ENCODE data around the gene RALGAPA1. TPM values are rescaled to one million over a fixed set of nuclear protein-coding genes. Genes with fewer than 3 reads are reported as not detected.

RALGAPA1 gene
- total and polyA plus RNA-seq, 2 donors (not counting 1 experiment from before 2014, with no cell fraction given): 17.3 to 94.0 TPM

DNA sequence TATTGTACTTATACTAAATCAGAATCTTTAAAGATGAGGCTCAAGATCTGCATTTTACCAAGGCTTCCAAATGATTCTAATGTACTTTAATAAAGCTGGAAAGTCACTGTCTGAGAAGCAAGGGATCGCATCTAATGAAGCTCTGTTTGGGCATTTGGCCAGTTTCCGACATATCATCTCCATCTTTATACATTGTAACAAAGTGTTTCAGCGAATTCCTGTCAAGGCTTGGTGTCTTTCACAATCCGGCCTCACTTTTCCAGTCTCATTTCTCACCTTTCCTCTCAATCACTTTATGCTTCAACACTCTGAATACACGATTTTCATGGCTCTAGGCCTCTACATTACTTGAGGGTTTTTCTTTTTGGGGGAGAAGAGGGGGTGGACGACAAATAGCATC is 302.6 kb downstream of the RALGAPA1 start:
- TF ChIP-seq, protein P1, sequence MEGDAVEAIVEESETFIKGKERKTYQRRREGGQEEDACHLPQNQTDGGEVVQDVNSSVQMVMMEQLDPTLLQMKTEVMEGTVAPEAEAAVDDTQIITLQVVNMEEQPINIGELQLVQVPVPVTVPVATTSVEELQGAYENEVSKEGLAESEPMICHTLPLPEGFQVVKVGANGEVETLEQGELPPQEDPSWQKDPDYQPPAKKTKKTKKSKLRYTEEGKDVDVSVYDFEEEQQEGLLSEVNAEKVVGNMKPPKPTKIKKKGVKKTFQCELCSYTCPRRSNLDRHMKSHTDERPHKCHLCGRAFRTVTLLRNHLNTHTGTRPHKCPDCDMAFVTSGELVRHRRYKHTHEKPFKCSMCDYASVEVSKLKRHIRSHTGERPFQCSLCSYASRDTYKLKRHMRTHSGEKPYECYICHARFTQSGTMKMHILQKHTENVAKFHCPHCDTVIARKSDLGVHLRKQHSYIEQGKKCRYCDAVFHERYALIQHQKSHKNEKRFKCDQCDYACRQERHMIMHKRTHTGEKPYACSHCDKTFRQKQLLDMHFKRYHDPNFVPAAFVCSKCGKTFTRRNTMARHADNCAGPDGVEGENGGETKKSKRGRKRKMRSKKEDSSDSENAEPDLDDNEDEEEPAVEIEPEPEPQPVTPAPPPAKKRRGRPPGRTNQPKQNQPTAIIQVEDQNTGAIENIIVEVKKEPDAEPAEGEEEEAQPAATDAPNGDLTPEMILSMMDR (IDR thresholded peaks at IDR 0.05): no peak
- TF ChIP-seq EZH2 (IDR thresholded peaks at IDR 0.05; ENCODE audit: borderline replicate concordance, insufficient read depth, low read depth, low read length, poor library complexity, severe bottlenecking): no peak
- H3K27me3 Mint-ChIP-seq: peaks cover 12% of the 10 kb centered on the region

DNA sequence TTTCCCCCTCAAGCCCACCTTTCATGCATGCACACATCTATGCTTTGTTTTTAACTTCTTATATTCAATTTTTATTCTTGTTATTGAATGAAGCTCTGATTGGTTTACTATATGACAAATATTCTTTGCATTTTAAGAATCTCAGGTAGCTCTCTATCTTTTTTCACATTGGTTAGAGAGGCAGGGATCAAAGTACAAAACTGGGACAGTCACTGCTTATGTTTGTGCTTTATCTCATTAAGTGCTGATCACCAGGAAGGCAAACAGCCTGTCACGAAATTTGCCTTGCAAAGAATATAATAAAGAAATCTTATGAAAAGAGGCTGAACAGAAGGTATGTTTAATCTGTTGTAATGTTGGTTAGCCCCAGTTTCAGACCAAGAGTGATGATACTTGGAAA is 304.8 kb downstream of the RALGAPA1 start:
- no peak overlapping the region for H3K27ac Mint-ChIP-seq
- H2AFZ ChIP-seq (ENCODE audit: insufficient read depth, low read depth, low read length, poor library complexity, severe bottlenecking): no peak overlapping the region
- intact Hi-C loops (cut with micrococcal nuclease): no loop called here
- H3K79me2 ChIP-seq (ENCODE audit: control insufficient read depth, insufficient read depth, low read length): no peaks in the 10 kb centered on the region
- ChIA-PET CTCF (no interaction called here), POLR2A (no interaction called here)
- H3K4me2 ChIP-seq (replicated peaks; ENCODE audit: low read depth, low read length, poor library complexity, severe bottlenecking): no peak overlapping the region
- H3K27me3 ChIP-seq (replicated peaks in 1 of 4; ENCODE audit: control extremely low read depth in 1 of 4, control insufficient read depth in 3 of 4, insufficient read depth in 4 of 4, low read length in 3 of 4): no peaks in the 10 kb centered on the region
- peaks cover 20% of the 10 kb centered on the region for H3K27me3 Mint-ChIP-seq
- no peak for TF ChIP-seq EZH2 (IDR thresholded peaks at IDR 0.05; ENCODE audit: borderline replicate concordance, insufficient read depth, low read depth, low read length, poor library complexity, severe bottlenecking)
- TF ChIP-seq, protein P1 (IDR thresholded peaks at IDR 0.05): no peak
- no peaks in the 10 kb centered on the region for H3K36me3 ChIP-seq (replicated peaks in 1 of 2; ENCODE audit: control extremely low read depth in 1 of 2, control insufficient read depth in 1 of 2, extremely low read depth in 1 of 2, insufficient read depth in 2 of 2, low read length in 1 of 2)
- no peaks in the 10 kb centered on the region for H3K9me3 ChIP-seq (ENCODE audit: control extremely low read depth in 1 of 3, control insufficient read depth in 2 of 3, insufficient read depth in 1 of 3, low read length in 2 of 3)
- 83% methylated on average over 1 of the region's 1 CpG for WGBS (ENCODE audit: insufficient coverage)
- H3K9ac ChIP-seq (ENCODE audit: low read length): no peak overlapping the region
- no peak overlapping the region for H3K4me3 Mint-ChIP-seq
- no peaks in the 10 kb centered on the region for H3K4me1 Mint-ChIP-seq
- no peak overlapping the region for H3K4me3 ChIP-seq (ENCODE audit: control extremely low read depth in 1 of 5, extremely low read depth in 1 of 5, insufficient read depth in 1 of 5, low read depth in 2 of 5, low read length in 4 of 5)
- H3K27ac ChIP-seq (ENCODE audit: low read length in 2 of 2): no peak overlapping the region
- DNase-seq (no peak), ATAC-seq (ENCODE audit: low read depth) (no peak)
- no peaks in the 10 kb centered on the region for H4K20me1 ChIP-seq (ENCODE audit: control insufficient read depth, insufficient read depth, low read length, poor library complexity, severe bottlenecking)
- H3K4me1 ChIP-seq (ENCODE audit: control insufficient read depth in 2 of 2, insufficient read depth in 2 of 2, low read length in 2 of 2): no peaks in the 10 kb centered on the region
- H3K9me3 Mint-ChIP-seq (ENCODE audit: insufficient read depth): peaks cover 2% of the 10 kb centered on the region

More for the DNA sequence above, 302.6 kb downstream of the RALGAPA1 start:
- no peak overlapping the region for H3K4me3 Mint-ChIP-seq
- Histone ChIP-seq H3K4me3 (ENCODE audit: control extremely low read depth in 1 of 5, extremely low read depth in 1 of 5, insufficient read depth in 1 of 5, low read depth in 2 of 5, low read length in 4 of 5) (no peak overlapping the region), H3K36me3 (replicated peaks in 1 of 2; ENCODE audit: control extremely low read depth in 1 of 2, control insufficient read depth in 1 of 2, extremely low read depth in 1 of 2, insufficient read depth in 2 of 2, low read length in 1 of 2) (no peaks in the 10 kb centered on the region), H3K9ac (ENCODE audit: low read length) (no peak overlapping the region), H4K20me1 (ENCODE audit: control insufficient read depth, insufficient read depth, low read length, poor library complexity, severe bottlenecking) (no peaks in the 10 kb centered on the region), H3K4me1 (ENCODE audit: control insufficient read depth in 2 of 2, insufficient read depth in 2 of 2, low read length in 2 of 2) (no peaks in the 10 kb centered on the region), H3K27ac (ENCODE audit: low read length in 2 of 2) (no peak overlapping the region), H2AFZ (ENCODE audit: insufficient read depth, low read depth, low read length, poor library complexity, severe bottlenecking) (no peak overlapping the region), H3K9me3 (ENCODE audit: control extremely low read depth in 1 of 3, control insufficient read depth in 2 of 3, insufficient read depth in 1 of 3, low read length in 2 of 3) (no peaks in the 10 kb centered on the region), H3K79me2 (ENCODE audit: control insufficient read depth, insufficient read depth, low read length) (no peaks in the 10 kb centered on the region), H3K4me2 (replicated peaks; ENCODE audit: low read depth, low read length, poor library complexity, severe bottlenecking) (no peak overlapping the region), H3K27me3 (replicated peaks in 1 of 4; ENCODE audit: control extremely low read depth in 1 of 4, control insufficient read depth in 3 of 4, insufficient read depth in 4 of 4, low read length in 3 of 4) (no peaks in the 10 kb centered on the region)
- no peak overlapping the region for H3K27ac Mint-ChIP-seq
- intact Hi-C loops (cut with micrococcal nuclease): no loop called here
- POLR2A ChIA-PET: no interaction called here
- H3K4me1 Mint-ChIP-seq: no peaks in the 10 kb centered on the region
- DNase-seq: no peak
- H3K9me3 Mint-ChIP-seq (ENCODE audit: insufficient read depth): no peaks in the 10 kb centered on the region
- no peak for ATAC-seq (ENCODE audit: low read depth)
- WGBS (ENCODE audit: insufficient coverage): 86% methylated on average over 4 of the region's 6 CpGs
- CTCF ChIA-PET: no interaction called here
